GM11168 (cell line): ENCODE data around the gene INPP4A.
"Not testable (repeated sequence)": the region's sequence is repeated elsewhere in the genome, so short reads cannot be mapped to it uniquely, and the experiment has no call there.

ENCODE experiments used
- in situ Hi-C: fragments of 300-500 bp; cut with MboI; formaldehyde crosslinking; loops from one replicate; pipeline ENCODE4 v1.12.0; 2022; ENCODE audit warnings: low sequenced_read_pairs; ENCODE audit not compliant: unreplicated experiment

Gene INPP4A

GRCh38 chr2:98572211-98572610 lies 127.6 kb downstream of the INPP4A start:
- in situ Hi-C loops = no loop called here

GRCh38 chr2:98572676-98573075 lies 128.0 kb downstream of the INPP4A start:
- in situ Hi-C loops = no loop called here

GRCh38 chr2:98573426-98573825 lies 128.8 kb downstream of the INPP4A start:
- in situ Hi-C loops = no loop called here

GRCh38 chr2:98576666-98577312 lies 132.1 kb downstream of the INPP4A start:
- in situ Hi-C loops = no loop called here

GRCh38 chr2:98577313-98577712 lies 132.7 kb downstream of the INPP4A start:
- in situ Hi-C loops = no loop called here

GRCh38 chr2:98578231-98578630 lies 133.6 kb downstream of the INPP4A start:
- in situ Hi-C loops = no loop called here

- in situ Hi-C loops = no loop called here
These were observed 135.3 kb downstream of the INPP4A start for GRCh38 chr2:98579926-98580325.

GRCh38 chr2:98580656-98581284 lies 136.1 kb downstream of the INPP4A start:
- in situ Hi-C loops = no loop called here

- in situ Hi-C loops = no loop called here
These were observed 137.9 kb downstream of the INPP4A start for GRCh38 chr2:98582523-98582922.

- in situ Hi-C loops = no loop called here
These were observed 138.6 kb downstream of the INPP4A start for GRCh38 chr2:98583276-98583675.

GRCh38 chr2:98583816-98584618 lies 139.4 kb downstream of the INPP4A start:
- in situ Hi-C loops = no loop called here

- in situ Hi-C loops = no loop called here
These were observed 140.7 kb downstream of the INPP4A start for GRCh38 chr2:98585386-98585785.

- in situ Hi-C loops = no loop called here
These were observed 142.0 kb downstream of the INPP4A start for GRCh38 chr2:98586551-98587140.

GRCh38 chr2:98588880-98589431 lies 144.3 kb downstream of the INPP4A start:
- in situ Hi-C loops = no loop called here

- in situ Hi-C loops = no loop called here
These were observed 144.8 kb downstream of the INPP4A start for GRCh38 chr2:98589489-98589888.

GRCh38 chr2:98592565-98592964 lies 147.9 kb downstream of the INPP4A start:
- in situ Hi-C loops = no loop called here

GRCh38 chr2:98594665-98595064 lies 150.0 kb downstream of the INPP4A start:
- in situ Hi-C loops = not testable (repeated sequence)

- in situ Hi-C loops = no loop called here
These were observed 154.2 kb downstream of the INPP4A start for GRCh38 chr2:98598781-98599428.

GRCh38 chr2:98601532-98602132 lies 157.0 kb downstream of the INPP4A start:
- in situ Hi-C loops = no loop called here

- in situ Hi-C loops = no loop called here
These were observed 159.9 kb downstream of the INPP4A start for GRCh38 chr2:98604547-98604946.
